Neural progenitor cell (in vitro differentiated cells): ENCODE measurements around the gene RPS24. TPM values are rescaled to one million over a fixed set of nuclear protein-coding genes. Genes with fewer than 3 reads are reported as not detected.

ENCODE experiments used
- DNase-seq: peaks from one replicate; pipeline ENCODE4 v3.0.0-alpha.2; 2016; ENCODE audit warnings: low spot score
- H2AFZ ChIP-seq: fragments of 200-600 bp; sonication (generic); replicated peaks from 2 replicates; pipeline ENCODE4 v1.6.1; 2016; ENCODE audit warnings: antibody characterized with exemption
- H3F3A ChIP-seq: fragments of 200-600 bp; sonication (generic); 2 replicates; pipeline ENCODE4 v1.6.1; 2016; ENCODE audit warnings: antibody characterized with exemption, low read depth
- H3K27ac ChIP-seq: fragments of 200-600 bp; sonication (generic); 2 replicates; pipeline ENCODE4 v1.5.1; 2016; ENCODE audit warnings: mild to moderate bottlenecking
- H3K27me3 ChIP-seq: fragments of 200-600 bp; sonication (generic); 2 replicates; pipeline ENCODE4 v1.6.1; 2016; ENCODE audit warnings: mild to moderate bottlenecking, moderate library complexity
- H3K36me3 ChIP-seq: fragments of 200-600 bp; sonication (generic); 2 replicates; pipeline ENCODE4 v1.5.1; 2016
- H3K4me1 ChIP-seq: fragments of 200-600 bp; sonication (generic); 2 replicates; pipeline ENCODE4 v1.6.1; 2016; ENCODE audit warnings: mixed run types
- H3K4me2 ChIP-seq: fragments of 200-600 bp; sonication (generic); 2 replicates; pipeline ENCODE4 v1.6.1; 2016
- H3K4me3 ChIP-seq: fragments of 200-600 bp; sonication (generic); 2 replicates; pipeline ENCODE4 v1.5.1; 2016
- H3K79me2 ChIP-seq: fragments of 200-600 bp; sonication (generic); 2 replicates; pipeline ENCODE4 v1.6.1; 2016; ENCODE audit warnings: low read depth
- H3K9ac ChIP-seq: fragments of 200-600 bp; sonication (generic); 2 replicates; pipeline ENCODE4 v1.6.1; 2016
- H3K9me3 ChIP-seq: fragments of 200-600 bp; sonication (generic); 2 replicates; pipeline ENCODE4 v1.5.1; 2016; ENCODE audit warnings: low read depth
- H4K20me1 ChIP-seq: fragments of 200-600 bp; sonication (generic); 2 replicates; pipeline ENCODE4 v1.6.1; 2016; ENCODE audit warnings: low read depth
- H3K27ac Mint-ChIP-seq: 3 replicates; pipeline ENCODE4 v1.8.0; 2021; ENCODE audit warnings: mixed read lengths
- H3K27me3 Mint-ChIP-seq: 2 replicates; pipeline ENCODE4 v1.8.0; 2022; ENCODE audit warnings: low read depth, mild to moderate bottlenecking, inconsistent platforms, moderate library complexity, mixed read lengths; ENCODE audit not compliant: insufficient read depth
- H3K36me3 Mint-ChIP-seq: 3 replicates; pipeline ENCODE4 v1.8.0; 2021; ENCODE audit warnings: mixed read lengths
- H3K4me1 Mint-ChIP-seq: 3 replicates; pipeline ENCODE4 v1.8.0; 2021; ENCODE audit warnings: mixed read lengths
- H3K4me3 Mint-ChIP-seq: 3 replicates; pipeline ENCODE4 v1.8.0; 2021; ENCODE audit warnings: mild to moderate bottlenecking, moderate library complexity, mixed read lengths
- H3K9me3 Mint-ChIP-seq: 3 replicates; pipeline ENCODE4 v1.8.0; 2020; ENCODE audit warnings: mixed read lengths
- EZH2 ChIP-seq: fragments of 200-600 bp; sonication (generic); IDR thresholded peaks from 2 replicates; pipeline ENCODE4 v1.6.1; 2017; ENCODE audit warnings: antibody characterized with exemption, mild to moderate bottlenecking, moderate library complexity
- EZH2phosphoT487 ChIP-seq: fragments of 200-600 bp; sonication (generic); IDR thresholded peaks from 2 replicates; pipeline ENCODE4 v1.6.1; 2017; ENCODE audit warnings: antibody characterized with exemption
- total RNA-seq: library from RNA; depleted of rRNA; stranded (reverse); fragments of >200 nt; gene quantifications from 2 replicates; pipeline ENCODE4 v1.2.3, GENCODE V29; 2015; ENCODE audit warnings: low replicate concordance
- TF ChIP-seq, protein P1 (sequence below): fragments of 200-600 bp; sonication (generic); IDR thresholded peaks from 2 replicates; pipeline ENCODE4 v1.5.1; 2017; ENCODE audit warnings: antibody characterized with exemption, mild to moderate bottlenecking

RPS24 gene
- total RNA-seq, 1 donor from 2014 or later, result 5,646 TPM

DNA sequence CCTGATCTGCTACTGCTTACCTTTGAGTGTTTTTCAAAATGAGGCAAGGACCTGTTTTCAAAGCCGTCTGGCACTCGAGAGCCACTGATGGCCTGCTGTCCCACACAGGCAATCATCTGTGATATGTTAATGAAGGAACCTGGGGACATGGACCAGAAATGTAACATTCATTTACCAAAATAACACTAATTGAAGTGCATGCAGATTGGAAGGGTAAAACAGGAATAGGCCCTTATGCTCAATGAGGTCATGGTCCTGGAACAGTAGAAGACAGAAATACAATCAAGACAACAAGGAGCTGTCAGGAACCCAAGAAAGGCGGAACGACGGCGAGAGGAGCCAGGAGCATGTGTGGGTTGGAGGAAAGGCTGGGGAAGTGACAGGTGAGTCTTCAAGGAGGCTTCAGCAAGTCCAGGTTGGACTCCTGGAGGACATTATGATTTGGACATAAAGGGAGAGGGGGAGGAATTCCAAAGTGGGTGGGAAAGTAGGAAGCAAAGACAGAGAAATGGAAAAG is 32.6 kb upstream of the RPS24 start:
- no peak overlapping the region for H3K9ac ChIP-seq
- no peaks in the 10 kb centered on the region for H3K4me1 ChIP-seq
- H3K4me2 ChIP-seq, result no peak overlapping the region
- no peaks in the 10 kb centered on the region for H3K27me3 ChIP-seq
- Mint-ChIP-seq H3K27ac (no peak overlapping the region), H3K9me3 (peaks cover 2% of the 10 kb centered on the region), H3K4me3 (no peak overlapping the region), H3K36me3 (peaks cover 44% of the 10 kb centered on the region), H3K4me1 (peaks cover 5% of the 10 kb centered on the region), H3K27me3 (no peaks in the 10 kb centered on the region)
- H3K27ac ChIP-seq, result no peak overlapping the region
- no peaks in the 10 kb centered on the region for H4K20me1 ChIP-seq
- no peak overlapping the region for H3K4me3 ChIP-seq
- no peak overlapping the region for H2AFZ ChIP-seq
- H3K79me2 ChIP-seq, result no peaks in the 10 kb centered on the region
- DNase-seq, result no peak
- H3K9me3 ChIP-seq, result no peaks in the 10 kb centered on the region
- TF ChIP-seq EZH2phosphoT487, result no peak
- TF ChIP-seq EZH2, result no peak
- TF ChIP-seq, protein P1, sequence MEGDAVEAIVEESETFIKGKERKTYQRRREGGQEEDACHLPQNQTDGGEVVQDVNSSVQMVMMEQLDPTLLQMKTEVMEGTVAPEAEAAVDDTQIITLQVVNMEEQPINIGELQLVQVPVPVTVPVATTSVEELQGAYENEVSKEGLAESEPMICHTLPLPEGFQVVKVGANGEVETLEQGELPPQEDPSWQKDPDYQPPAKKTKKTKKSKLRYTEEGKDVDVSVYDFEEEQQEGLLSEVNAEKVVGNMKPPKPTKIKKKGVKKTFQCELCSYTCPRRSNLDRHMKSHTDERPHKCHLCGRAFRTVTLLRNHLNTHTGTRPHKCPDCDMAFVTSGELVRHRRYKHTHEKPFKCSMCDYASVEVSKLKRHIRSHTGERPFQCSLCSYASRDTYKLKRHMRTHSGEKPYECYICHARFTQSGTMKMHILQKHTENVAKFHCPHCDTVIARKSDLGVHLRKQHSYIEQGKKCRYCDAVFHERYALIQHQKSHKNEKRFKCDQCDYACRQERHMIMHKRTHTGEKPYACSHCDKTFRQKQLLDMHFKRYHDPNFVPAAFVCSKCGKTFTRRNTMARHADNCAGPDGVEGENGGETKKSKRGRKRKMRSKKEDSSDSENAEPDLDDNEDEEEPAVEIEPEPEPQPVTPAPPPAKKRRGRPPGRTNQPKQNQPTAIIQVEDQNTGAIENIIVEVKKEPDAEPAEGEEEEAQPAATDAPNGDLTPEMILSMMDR, result no peak
- H3K36me3 ChIP-seq, result peaks cover 10% of the 10 kb centered on the region
- H3F3A ChIP-seq, result no peaks in the 10 kb centered on the region

DNA sequence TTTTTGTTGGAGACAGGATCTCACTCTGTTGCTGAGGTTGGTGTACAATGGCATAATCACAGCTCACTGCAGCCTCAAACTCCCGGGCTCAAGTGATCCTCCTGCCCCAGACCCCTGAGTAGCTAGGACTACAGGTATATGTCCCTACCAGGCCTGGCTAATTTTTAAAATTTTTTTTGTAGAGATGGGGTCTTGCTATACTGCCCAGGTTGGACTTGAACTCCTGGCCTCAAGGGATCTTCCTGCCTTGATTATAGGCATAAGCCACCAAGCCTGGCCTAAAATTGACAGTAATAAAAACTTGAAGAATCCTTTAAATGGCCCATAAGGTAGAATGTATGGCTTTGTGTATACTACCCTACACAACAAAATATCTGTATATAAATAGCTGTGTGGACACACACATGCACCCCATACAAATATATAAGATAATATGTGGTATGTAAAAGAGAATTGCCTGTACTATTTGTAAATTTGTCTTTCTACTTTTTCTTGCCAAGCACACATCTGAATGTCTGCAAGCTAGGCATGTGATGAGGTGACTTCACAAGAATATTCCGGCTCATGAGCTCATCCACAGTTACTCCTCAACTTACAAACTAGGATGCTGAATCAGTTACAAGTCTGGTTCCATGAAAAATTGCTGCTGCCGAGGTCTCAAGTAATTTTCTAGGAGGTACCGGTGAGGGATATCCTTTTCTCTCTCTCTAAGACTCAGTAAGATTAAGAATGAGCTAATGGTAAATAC is 30.9 kb upstream of the RPS24 start:
- Mint-ChIP-seq H3K36me3 (peaks cover 34% of the 10 kb centered on the region), H3K27me3 (no peaks in the 10 kb centered on the region), H3K9me3 (no peaks in the 10 kb centered on the region), H3K4me3 (no peak overlapping the region), H3K27ac (no peak overlapping the region), H3K4me1 (peaks cover 5% of the 10 kb centered on the region)
- Histone ChIP-seq H3K36me3 (peaks cover 10% of the 10 kb centered on the region), H3K9me3 (no peaks in the 10 kb centered on the region), H3F3A (no peaks in the 10 kb centered on the region), H3K4me3 (no peak overlapping the region), H3K27ac (no peak overlapping the region), H3K4me2 (no peak overlapping the region), H4K20me1 (no peaks in the 10 kb centered on the region), H2AFZ (no peak overlapping the region), H3K79me2 (no peaks in the 10 kb centered on the region), H3K27me3 (no peaks in the 10 kb centered on the region), H3K9ac (no peak overlapping the region), H3K4me1 (no peaks in the 10 kb centered on the region)
- DNase-seq, result no peak
- TF ChIP-seq EZH2 (no peak), EZH2phosphoT487 (no peak)
- TF ChIP-seq, protein P1, result no peak

DNA sequence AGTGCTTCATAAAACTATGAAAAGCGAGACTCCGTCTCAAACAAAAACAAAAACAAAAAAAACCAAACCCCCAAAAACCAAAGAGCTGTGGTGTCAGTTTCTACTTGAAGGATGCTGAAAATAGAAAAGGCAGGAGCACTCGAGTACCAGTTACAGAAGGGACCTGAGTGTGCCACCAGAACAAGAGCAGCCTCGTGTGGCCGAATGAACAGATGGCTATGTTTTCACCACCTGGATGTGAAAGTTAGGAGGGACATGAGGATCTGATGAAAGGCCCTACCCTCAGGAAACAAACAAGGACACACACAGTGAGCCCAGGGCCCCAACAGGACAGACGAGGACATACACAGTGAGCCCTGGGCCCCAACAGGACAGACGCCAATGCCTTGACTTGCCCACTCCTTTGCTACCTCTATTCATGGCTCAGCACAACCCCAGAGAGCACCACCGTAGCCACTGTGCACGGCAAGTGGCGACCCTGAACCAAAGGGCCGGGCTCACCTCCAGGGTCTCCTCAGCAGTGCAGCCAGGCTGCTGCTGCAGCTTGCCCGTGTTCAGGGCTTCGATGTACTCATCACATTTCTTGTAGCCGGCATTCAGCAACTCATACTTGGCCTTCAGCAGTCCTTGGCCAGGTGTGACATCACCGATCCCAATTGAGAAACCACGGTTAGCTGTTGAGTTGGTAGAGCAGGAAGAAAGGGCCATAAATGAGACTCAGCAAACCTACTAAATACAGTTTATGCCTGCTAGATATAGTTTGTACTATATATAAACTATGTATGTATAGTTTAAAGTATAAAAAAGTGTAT is 29.2 kb upstream of the RPS24 start:
- Mint-ChIP-seq H3K9me3 (no peaks in the 10 kb centered on the region), H3K36me3 (peaks cover 34% of the 10 kb centered on the region), H3K27ac (no peak overlapping the region), H3K27me3 (no peaks in the 10 kb centered on the region), H3K4me3 (no peak overlapping the region), H3K4me1 (peaks cover 5% of the 10 kb centered on the region)
- Histone ChIP-seq H3K79me2 (no peaks in the 10 kb centered on the region), H3K36me3 (peaks cover 4% of the 10 kb centered on the region), H3K4me1 (no peaks in the 10 kb centered on the region), H3K27ac (no peak overlapping the region), H2AFZ (no peak overlapping the region), H3K27me3 (no peaks in the 10 kb centered on the region), H3K4me2 (no peak overlapping the region), H4K20me1 (no peaks in the 10 kb centered on the region), H3K9ac (no peak overlapping the region), H3K9me3 (no peaks in the 10 kb centered on the region), H3K4me3 (no peak overlapping the region), H3F3A (no peaks in the 10 kb centered on the region)
- no peak for DNase-seq
- no peak for TF ChIP-seq EZH2phosphoT487
- TF ChIP-seq EZH2, result no peak
- TF ChIP-seq, protein P1, result no peak
